ACHN (cell line): ENCODE measurements around the gene CRY2.

ENCODE experiments used
- DNase-seq: peaks from one replicate; pipeline ENCODE4 v3.0.0-alpha.2; 2015
- in situ Hi-C: cut with HindIII; loops from 2 replicates; pipeline ENCODE4 v1.10.0; 2017; ENCODE audit warnings: low sequenced_read_pairs, low pct_ligation_motif_present, low pct_unique_long_range_greater_than_20kb

Gene CRY2

GRCh38 chr11:45864041-45864440 is 16.8 kb downstream of the CRY2 start:
- no peak for DNase-seq
- in situ Hi-C loops, result no loop called here

- no peak for DNase-seq
- in situ Hi-C loops, result no loop called here
Measured at GRCh38 chr11:45869551-45869950, 22.3 kb downstream of the CRY2 start.

GRCh38 chr11:45870706-45871105 is 23.4 kb downstream of the CRY2 start:
- no peak for DNase-seq
- in situ Hi-C loops, result no loop called here

GRCh38 chr11:45871638-45872037 is 24.4 kb downstream of the CRY2 start:
- in situ Hi-C loops, result no loop called here
- no peak for DNase-seq

GRCh38 chr11:45872651-45873356 is 25.5 kb downstream of the CRY2 start:
- peak; percentile 68 for DNase-seq
- in situ Hi-C loops, result no loop called here

- in situ Hi-C loops, result no loop called here
- no peak for DNase-seq
Measured at GRCh38 chr11:45876401-45876800, 29.1 kb downstream of the CRY2 start.

GRCh38 chr11:45877221-45877620 is 29.9 kb downstream of the CRY2 start:
- in situ Hi-C loops, result no loop called here
- no peak for DNase-seq

- in situ Hi-C loops, result no loop called here
- no peak for DNase-seq
Measured at GRCh38 chr11:45877845-45878244, 30.6 kb downstream of the CRY2 start.

GRCh38 chr11:45879803-45880686 is 32.8 kb downstream of the CRY2 start:
- DNase-seq, result peak; percentile 41
- in situ Hi-C loops, result no loop called here

- no peak for DNase-seq
- in situ Hi-C loops, result no loop called here
Measured at GRCh38 chr11:45880772-45881570, 33.7 kb downstream of the CRY2 start.

- peak; percentile 24 for DNase-seq
- in situ Hi-C loops, result no loop called here
Measured at GRCh38 chr11:45881708-45882368, 34.6 kb downstream of the CRY2 start.

- DNase-seq, result no peak
- in situ Hi-C loops, result no loop called here
Measured at GRCh38 chr11:45884596-45885185, 37.4 kb downstream of the CRY2 start.

GRCh38 chr11:45885274-45885920 is 38.1 kb downstream of the CRY2 start, which contains the start of gene MAPK8IP1:
TSS of gene MAPK8IP1 (plus strand) at chr11:45885651. CDS start at chr11:45885821, 170 bp downstream.
- peak; percentile 42 for DNase-seq
- in situ Hi-C loops, result no loop called here

GRCh38 chr11:45885921-45886721 is 38.8 kb downstream of the CRY2 start:
- no peak for DNase-seq
- in situ Hi-C loops, result no loop called here

GRCh38 chr11:45886816-45887520 is 39.7 kb downstream of the CRY2 start:
- in situ Hi-C loops, result no loop called here
- no peak for DNase-seq

GRCh38 chr11:45887587-45887986 is 40.3 kb downstream of the CRY2 start:
- DNase-seq, result no peak
- in situ Hi-C loops, result no loop called here
